Epithelial cell of prostate (primary cell): ENCODE results near the gene VSIR.

Source experiments
- DNase-seq: peaks from one replicate; pipeline ENCODE4 v3.0.0-alpha.2; 2011; ENCODE audit warnings: low read depth, low spot score
- H3K27ac ChIP-seq: fragments of 450-650 bp; 2 replicates; pipeline ENCODE4 v1.5.1; 2017; ENCODE audit warnings: mild to moderate bottlenecking

VSIR gene

GRCh38 chr10:71807557-71808510 lies 34.5 kb upstream of the VSIR start:
- no peak for DNase-seq
- no peak overlapping the region for H3K27ac ChIP-seq

GRCh38 chr10:71806704-71807556 lies 33.6 kb upstream of the VSIR start:
- H3K27ac ChIP-seq, result no peak overlapping the region
- DNase-seq, result no peak

- DNase-seq, result no peak
Observed at GRCh38 chr10:71805776-71806703, 32.7 kb upstream of the VSIR start.

GRCh38 chr10:71804077-71804476 lies 30.8 kb upstream of the VSIR start:
- DNase-seq, result no peak
- no peak overlapping the region for H3K27ac ChIP-seq

More at GRCh38 chr10:71805776-71806703, 32.7 kb upstream of the VSIR start:
- H3K27ac ChIP-seq, result no peak overlapping the region

GRCh38 chr10:71802715-71803488 lies 29.6 kb upstream of the VSIR start:
- no peak for DNase-seq
- no peak overlapping the region for H3K27ac ChIP-seq

GRCh38 chr10:71802235-71802634 lies 28.9 kb upstream of the VSIR start:
- H3K27ac ChIP-seq, result no peak overlapping the region
- DNase-seq, result no peak

GRCh38 chr10:71801361-71801760 lies 28.0 kb upstream of the VSIR start:
- no peak overlapping the region for H3K27ac ChIP-seq
- DNase-seq, result no peak

- H3K27ac ChIP-seq, result no peak overlapping the region
- no peak for DNase-seq
Observed at GRCh38 chr10:71799608-71800453, 26.5 kb upstream of the VSIR start.

- no peak for DNase-seq
- H3K27ac ChIP-seq, result no peak overlapping the region
Observed at GRCh38 chr10:71799112-71799511, 25.8 kb upstream of the VSIR start.

- H3K27ac ChIP-seq, result no peak overlapping the region
- DNase-seq, result no peak
Observed at GRCh38 chr10:71798308-71798624, 24.9 kb upstream of the VSIR start.

- H3K27ac ChIP-seq, result no peak overlapping the region
- DNase-seq, result no peak
Observed at GRCh38 chr10:71797533-71798307, 24.4 kb upstream of the VSIR start.

- no peak overlapping the region for H3K27ac ChIP-seq
- DNase-seq, result no peak
Observed at GRCh38 chr10:71796749-71797405, 23.6 kb upstream of the VSIR start.

GRCh38 chr10:71795248-71795647 lies 21.9 kb upstream of the VSIR start:
- H3K27ac ChIP-seq, result no peak overlapping the region
- no peak for DNase-seq

GRCh38 chr10:71790749-71791440 lies 17.6 kb upstream of the VSIR start:
- no peak overlapping the region for H3K27ac ChIP-seq
- DNase-seq, result no peak

- DNase-seq, result no peak
Observed at GRCh38 chr10:71789871-71790270, 16.6 kb upstream of the VSIR start.

GRCh38 chr10:71788954-71789353 lies 15.6 kb upstream of the VSIR start:
- DNase-seq, result no peak
- H3K27ac ChIP-seq, result no peak overlapping the region

More at GRCh38 chr10:71789871-71790270, 16.6 kb upstream of the VSIR start:
- H3K27ac ChIP-seq, result no peak overlapping the region
